Uterus (tissue), 2 donors: ENCODE results near the gene ABHD16B.

Experiments used
- CTCF ChIP-seq, 4 experiments: fragments of 200-600 bp in 2 of 4; fragments of 450-650 bp in 2 of 4; sonication (generic) in 2 of 4; IDR thresholded peaks; one replicate each; pipeline ENCODE4 v1.5.1; 2016 to 2019; ENCODE audit warnings: antibody characterized with exemption in 4 of 4, mild to moderate bottlenecking in 2 of 4, moderate library complexity in 1 of 4
- POLR2A ChIP-seq, 2 donors: fragments of 450-650 bp; IDR thresholded peaks; one replicate each; pipeline ENCODE4 v1.6.1; 2016; ENCODE audit warnings: antibody characterized with exemption in 2 of 2, mild to moderate bottlenecking in 1 of 2, moderate library complexity in 1 of 2

DNA sequence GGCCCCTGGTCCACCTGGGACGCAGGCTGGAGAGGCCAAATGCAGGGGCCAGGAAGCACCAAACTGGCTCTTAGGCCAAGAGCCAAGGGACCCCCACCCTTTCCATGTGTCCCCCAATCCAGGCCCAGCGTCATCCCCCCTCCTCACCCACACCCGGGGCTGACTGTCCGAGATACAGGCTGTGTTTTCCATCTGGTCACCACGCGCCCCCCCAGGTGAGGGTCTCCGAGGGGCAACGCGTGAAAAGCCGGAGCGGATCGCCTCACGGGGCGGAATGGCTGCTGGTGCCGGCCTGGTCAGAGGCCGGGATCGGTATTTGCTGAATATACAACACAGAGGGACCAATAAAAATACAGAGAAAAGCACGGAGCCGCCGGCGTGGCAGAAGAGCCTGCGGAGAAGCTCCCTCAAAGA, 5.2 kb upstream of the ABHD16B start:
- TF ChIP-seq CTCF (IDR thresholded peaks at IDR 0.05) (no peak), POLR2A (IDR thresholded peaks at IDR 0.05) (no peak)
